Measurements from ENCODE around the gene EFNB1. TPM values are rescaled to one million over a fixed set of nuclear protein-coding genes. Genes with fewer than 3 reads are reported as not detected.

The EFNB1 gene
- polyA plus RNA-seq, 3 donors: 4.7 to 6.6 (median 5.4) TPM

DNA sequence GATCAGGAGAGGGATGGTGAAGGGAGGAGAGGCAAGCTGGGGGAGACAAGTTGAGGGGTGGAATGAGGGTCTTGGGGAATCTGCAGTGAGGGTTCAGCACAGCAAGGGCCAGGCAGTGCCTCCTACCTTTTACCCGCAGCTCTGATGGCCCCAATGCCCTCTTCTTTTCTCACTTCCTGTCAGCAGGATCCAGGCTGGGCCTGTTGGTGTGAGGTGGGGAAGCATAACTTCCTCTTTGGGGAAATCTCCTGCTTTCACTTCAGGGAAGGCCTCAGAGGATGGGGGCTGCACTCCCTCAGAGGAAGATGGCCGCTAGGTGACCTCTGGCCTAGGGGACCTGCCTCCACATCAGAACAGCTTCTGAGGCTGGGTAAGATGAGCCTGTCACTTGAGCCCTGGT is 36.5 kb downstream of the EFNB1 start:
- no peak overlapping the region for H3K4me3 ChIP-seq (replicated peaks in 1 of 3; ENCODE audit: low read depth in 2 of 3, low read length in 3 of 3)
- H3K9me3 ChIP-seq (replicated peaks in 1 of 2; ENCODE audit: control insufficient read depth in 1 of 2, insufficient read depth in 1 of 2, low read length in 2 of 2): no peaks in the 10 kb centered on the region
- 38% methylated on average over 1 of the region's 2 CpGs for WGBS (ENCODE audit: insufficient coverage)
- no peaks in the 10 kb centered on the region for H3K79me2 ChIP-seq (ENCODE audit: insufficient read depth, low read length)
- H3K36me3 Mint-ChIP-seq: no peaks in the 10 kb centered on the region
- H4K20me1 ChIP-seq (ENCODE audit: insufficient read depth, low read length): no peaks in the 10 kb centered on the region
- H3K27me3 Mint-ChIP-seq (ENCODE audit: low read depth in 3 of 3): peaks cover 0 to 6% (median 1%) of the 10 kb centered on the region in 3 donors
- H3K27ac Mint-ChIP-seq: peak overlapping the region in 6 of 7 donors; percentile 22 to 79 (median 58)
- no peak overlapping the region for H3K4me2 ChIP-seq (replicated peaks; ENCODE audit: extremely low read depth, low read length, poor library complexity, severe bottlenecking)
- H3K4me1 Mint-ChIP-seq: peaks cover 35% of the 10 kb centered on the region
- H3K27ac ChIP-seq (ENCODE audit: low read depth in 1 of 2, low read length in 2 of 2): peak overlapping the region in 1 of 2 donors; percentile 53
- no peaks in the 10 kb centered on the region for H3K36me3 ChIP-seq (replicated peaks in 1 of 2; ENCODE audit: control insufficient read depth in 1 of 2, insufficient read depth in 2 of 2, low read length in 2 of 2)
- no peaks in the 10 kb centered on the region for H3K27me3 ChIP-seq (ENCODE audit: control insufficient read depth in 2 of 2, insufficient read depth in 2 of 2, low read length in 2 of 2)
- peaks cover 35 to 37% of the 10 kb centered on the region in 2 donors for H3K4me1 ChIP-seq (ENCODE audit: control insufficient read depth in 1 of 2, insufficient read depth in 2 of 2, low read length in 2 of 2)
- no peak for TF ChIP-seq CTCF (IDR thresholded peaks at IDR 0.05)
- DNase-seq: peak; percentile 38 to 68 (median 51)
- intact Hi-C loops (cut with micrococcal nuclease): no loop called here
- H3K4me3 Mint-ChIP-seq: no peak overlapping the region
- no peak overlapping the region for H3K9ac ChIP-seq (ENCODE audit: insufficient read depth, low read length, poor library complexity, severe bottlenecking)
- H2AFZ ChIP-seq (ENCODE audit: insufficient read depth, low read depth, low read length, poor library complexity, severe bottlenecking): peak overlapping the region; percentile 50
- H3K9me3 Mint-ChIP-seq: peaks cover 0 to 2% (median 0%) of the 10 kb centered on the region in 7 donors

- no peaks in the 10 kb centered on the region for H3K36me3 Mint-ChIP-seq
- no peaks in the 10 kb centered on the region for H3K27me3 ChIP-seq (ENCODE audit: control insufficient read depth in 2 of 2, insufficient read depth in 2 of 2, low read length in 2 of 2)
- H3K36me3 ChIP-seq (replicated peaks in 1 of 2; ENCODE audit: control insufficient read depth in 1 of 2, insufficient read depth in 2 of 2, low read length in 2 of 2): no peaks in the 10 kb centered on the region
- no peak overlapping the region for H2AFZ ChIP-seq (ENCODE audit: insufficient read depth, low read depth, low read length, poor library complexity, severe bottlenecking)
- intact Hi-C loops (cut with micrococcal nuclease): no loop called here
- no peak overlapping the region for H3K9ac ChIP-seq (ENCODE audit: insufficient read depth, low read length, poor library complexity, severe bottlenecking)
- TF ChIP-seq CTCF (IDR thresholded peaks at IDR 0.05): no peak
- peak overlapping the region in 1 of 2 donors; percentile 53 for H3K27ac ChIP-seq (ENCODE audit: low read depth in 1 of 2, low read length in 2 of 2)
- WGBS (ENCODE audit: insufficient coverage): no CpG with 5 or more reads among the region's 2 CpGs
- peaks cover 35 to 37% of the 10 kb centered on the region in 2 donors for H3K4me1 ChIP-seq (ENCODE audit: control insufficient read depth in 1 of 2, insufficient read depth in 2 of 2, low read length in 2 of 2)
- H3K4me3 ChIP-seq (replicated peaks in 1 of 3; ENCODE audit: low read depth in 2 of 3, low read length in 3 of 3): no peak overlapping the region
- no peaks in the 10 kb centered on the region for H4K20me1 ChIP-seq (ENCODE audit: insufficient read depth, low read length)
- H3K27ac Mint-ChIP-seq: peak overlapping the region in 3 of 7 donors; percentile 22 to 79 (median 63)
- H3K9me3 Mint-ChIP-seq: peaks cover 0 to 2% (median 0%) of the 10 kb centered on the region in 7 donors
- no peaks in the 10 kb centered on the region for H3K79me2 ChIP-seq (ENCODE audit: insufficient read depth, low read length)
- DNase-seq: no peak
- peaks cover 0 to 6% (median 1%) of the 10 kb centered on the region in 3 donors for H3K27me3 Mint-ChIP-seq (ENCODE audit: low read depth in 3 of 3)
- H3K9me3 ChIP-seq (replicated peaks in 1 of 2; ENCODE audit: control insufficient read depth in 1 of 2, insufficient read depth in 1 of 2, low read length in 2 of 2): no peaks in the 10 kb centered on the region
- H3K4me1 Mint-ChIP-seq: peaks cover 35% of the 10 kb centered on the region
- H3K4me2 ChIP-seq (replicated peaks; ENCODE audit: extremely low read depth, low read length, poor library complexity, severe bottlenecking): no peak overlapping the region
- no peak overlapping the region for H3K4me3 Mint-ChIP-seq
Observed at GRCh38 chrX:68865926-68866325, 37.1 kb downstream of the EFNB1 start.

Measured in CD14-positive monocyte (primary cell).